ENCODE measurements around the gene EXOSC7. TPM values are rescaled to one million over a fixed set of nuclear protein-coding genes. Genes with fewer than 3 reads are reported as not detected.

The EXOSC7 gene
- total RNA-seq, 4 donors from 2014 or later = 44.2 to 70.8 (median 54.8) TPM

GRCh38 chr3:44995142-44995770, 19.2 kb downstream of the EXOSC7 start:
- TF ChIP-seq CTCF (IDR thresholded peaks at IDR 0.05; ENCODE audit: low read depth) = no peak

GRCh38 chr3:44996556-44996969, 20.5 kb downstream of the EXOSC7 start:
- no peak for TF ChIP-seq CTCF (IDR thresholded peaks at IDR 0.05; ENCODE audit: low read depth)

- no peak for TF ChIP-seq CTCF (IDR thresholded peaks at IDR 0.05; ENCODE audit: low read depth)
These were observed 23.7 kb downstream of the EXOSC7 start for GRCh38 chr3:44999782-45000181.

- TF ChIP-seq CTCF (IDR thresholded peaks at IDR 0.05; ENCODE audit: low read depth) = no peak
These were observed 24.8 kb downstream of the EXOSC7 start for GRCh38 chr3:45000823-45001222.

GRCh38 chr3:45001738-45002137, 25.7 kb downstream of the EXOSC7 start:
- TF ChIP-seq CTCF (IDR thresholded peaks at IDR 0.05; ENCODE audit: low read depth) = no peak

GRCh38 chr3:45002139-45002660, 26.2 kb downstream of the EXOSC7 start:
- no peak for TF ChIP-seq CTCF (IDR thresholded peaks at IDR 0.05; ENCODE audit: low read depth)

GRCh38 chr3:45002720-45003119, 26.7 kb downstream of the EXOSC7 start:
- no peak for TF ChIP-seq CTCF (IDR thresholded peaks at IDR 0.05; ENCODE audit: low read depth)

Measured in subcutaneous adipose tissue (tissue), 4 donors.